ENCODE results near the gene MESP2. TPM values are rescaled to one million over a fixed set of nuclear protein-coding genes. Genes with fewer than 3 reads are reported as not detected.

The MESP2 gene
- total and polyA plus RNA-seq, 9 donors, result 0.11 to 0.89 (median 0.40) TPM

GRCh38 chr15:89799011-89799911 lies 23.1 kb downstream of the MESP2 start:
- WGBS (ENCODE audit: insufficient coverage), result 72% methylated on average over 17 of the region's 20 CpGs
- Histone ChIP-seq H3K36me3 (ENCODE audit: control insufficient read depth, insufficient read depth, low read length) (no peaks in the 10 kb centered on the region), H3K27ac (ENCODE audit: low read length) (no peak overlapping the region), H3K4me3 (ENCODE audit: low read length) (no peak overlapping the region), H3K9me3 (replicated peaks; ENCODE audit: control insufficient read depth, low read depth, low read length) (no peaks in the 10 kb centered on the region), H3K4me1 (ENCODE audit: control insufficient read depth, insufficient read depth, low read length) (peaks cover 4% of the 10 kb centered on the region), H3K27me3 (ENCODE audit: control insufficient read depth, insufficient read depth, low read length) (peaks cover 5% of the 10 kb centered on the region)
- DNase-seq, result no peak

- Histone ChIP-seq H3K4me1 (ENCODE audit: control insufficient read depth, insufficient read depth, low read length) (peaks cover 4% of the 10 kb centered on the region), H3K27me3 (ENCODE audit: control insufficient read depth, insufficient read depth, low read length) (peaks cover 5% of the 10 kb centered on the region), H3K9me3 (replicated peaks; ENCODE audit: control insufficient read depth, low read depth, low read length) (no peaks in the 10 kb centered on the region), H3K4me3 (ENCODE audit: low read length) (no peak overlapping the region), H3K36me3 (ENCODE audit: control insufficient read depth, insufficient read depth, low read length) (no peaks in the 10 kb centered on the region), H3K27ac (ENCODE audit: low read length) (no peak overlapping the region)
- 77% methylated on average over 1 of the region's 2 CpGs for WGBS (ENCODE audit: insufficient coverage)
- DNase-seq, result no peak
These were observed 23.9 kb downstream of the MESP2 start for GRCh38 chr15:89799918-89800498.

- no peaks in the 10 kb centered on the region for H3K36me3 ChIP-seq (ENCODE audit: control insufficient read depth, insufficient read depth, low read length)
- H3K9me3 ChIP-seq (replicated peaks; ENCODE audit: control insufficient read depth, low read depth, low read length), result no peaks in the 10 kb centered on the region
- H3K27ac ChIP-seq (ENCODE audit: low read length), result no peak overlapping the region
- H3K4me1 ChIP-seq (ENCODE audit: control insufficient read depth, insufficient read depth, low read length), result peaks cover 4% of the 10 kb centered on the region
- 79% methylated on average over 18 of the region's 21 CpGs for WGBS (ENCODE audit: insufficient coverage)
- peaks cover 5% of the 10 kb centered on the region for H3K27me3 ChIP-seq (ENCODE audit: control insufficient read depth, insufficient read depth, low read length)
- no peak for DNase-seq
- H3K4me3 ChIP-seq (ENCODE audit: low read length), result no peak overlapping the region
These were observed 25.5 kb downstream of the MESP2 start for GRCh38 chr15:89801471-89802195.

GRCh38 chr15:89802231-89802928 lies 26.2 kb downstream of the MESP2 start:
- H3K27me3 ChIP-seq (ENCODE audit: control insufficient read depth, insufficient read depth, low read length), result peaks cover 5% of the 10 kb centered on the region
- no peak overlapping the region for H3K4me3 ChIP-seq (ENCODE audit: low read length)
- no peak overlapping the region for H3K27ac ChIP-seq (ENCODE audit: low read length)
- no peaks in the 10 kb centered on the region for H3K9me3 ChIP-seq (replicated peaks; ENCODE audit: control insufficient read depth, low read depth, low read length)
- no peaks in the 10 kb centered on the region for H3K36me3 ChIP-seq (ENCODE audit: control insufficient read depth, insufficient read depth, low read length)
- DNase-seq, result no peak
- 49% methylated on average over 13 of the region's 16 CpGs for WGBS (ENCODE audit: insufficient coverage)
- peaks cover 4% of the 10 kb centered on the region for H3K4me1 ChIP-seq (ENCODE audit: control insufficient read depth, insufficient read depth, low read length)

GRCh38 chr15:89802986-89803824 lies 27.1 kb downstream of the MESP2 start:
- H3K4me1 ChIP-seq (ENCODE audit: control insufficient read depth, insufficient read depth, low read length), result peaks cover 4% of the 10 kb centered on the region
- H3K4me3 ChIP-seq (ENCODE audit: low read length), result no peak overlapping the region
- H3K36me3 ChIP-seq (ENCODE audit: control insufficient read depth, insufficient read depth, low read length), result no peaks in the 10 kb centered on the region
- H3K27ac ChIP-seq (ENCODE audit: low read length), result no peak overlapping the region
- no peaks in the 10 kb centered on the region for H3K9me3 ChIP-seq (replicated peaks; ENCODE audit: control insufficient read depth, low read depth, low read length)
- DNase-seq, result no peak
- H3K27me3 ChIP-seq (ENCODE audit: control insufficient read depth, insufficient read depth, low read length), result peaks cover 5% of the 10 kb centered on the region
- WGBS (ENCODE audit: insufficient coverage), result 93% methylated on average over 14 of the region's 24 CpGs

GRCh38 chr15:89803941-89804800 lies 28.0 kb downstream of the MESP2 start:
- Histone ChIP-seq H3K27me3 (ENCODE audit: control insufficient read depth, insufficient read depth, low read length) (peaks cover 2% of the 10 kb centered on the region), H3K4me1 (ENCODE audit: control insufficient read depth, insufficient read depth, low read length) (peaks cover 8% of the 10 kb centered on the region), H3K4me3 (ENCODE audit: low read length) (no peak overlapping the region), H3K9me3 (replicated peaks; ENCODE audit: control insufficient read depth, low read depth, low read length) (no peaks in the 10 kb centered on the region), H3K36me3 (ENCODE audit: control insufficient read depth, insufficient read depth, low read length) (no peaks in the 10 kb centered on the region), H3K27ac (ENCODE audit: low read length) (no peak overlapping the region)
- 96% methylated on average over 20 of the region's 29 CpGs for WGBS (ENCODE audit: insufficient coverage)
- DNase-seq, result no peak

GRCh38 chr15:89805241-89806209 lies 29.4 kb downstream of the MESP2 start:
- WGBS (ENCODE audit: insufficient coverage), result 85% methylated on average over 25 of the region's 29 CpGs
- no peak overlapping the region for H3K27ac ChIP-seq (ENCODE audit: low read length)
- no peaks in the 10 kb centered on the region for H3K9me3 ChIP-seq (replicated peaks; ENCODE audit: control insufficient read depth, low read depth, low read length)
- H3K36me3 ChIP-seq (ENCODE audit: control insufficient read depth, insufficient read depth, low read length), result no peaks in the 10 kb centered on the region
- no peaks in the 10 kb centered on the region for H3K27me3 ChIP-seq (ENCODE audit: control insufficient read depth, insufficient read depth, low read length)
- peaks cover 9% of the 10 kb centered on the region for H3K4me1 ChIP-seq (ENCODE audit: control insufficient read depth, insufficient read depth, low read length)
- no peak for DNase-seq
- no peak overlapping the region for H3K4me3 ChIP-seq (ENCODE audit: low read length)

GRCh38 chr15:89806210-89806558 lies 30.1 kb downstream of the MESP2 start:
- no peaks in the 10 kb centered on the region for H3K27me3 ChIP-seq (ENCODE audit: control insufficient read depth, insufficient read depth, low read length)
- H3K4me3 ChIP-seq (ENCODE audit: low read length), result no peak overlapping the region
- H3K9me3 ChIP-seq (replicated peaks; ENCODE audit: control insufficient read depth, low read depth, low read length), result no peaks in the 10 kb centered on the region
- peaks cover 9% of the 10 kb centered on the region for H3K4me1 ChIP-seq (ENCODE audit: control insufficient read depth, insufficient read depth, low read length)
- no peak overlapping the region for H3K27ac ChIP-seq (ENCODE audit: low read length)
- no peak for DNase-seq
- WGBS (ENCODE audit: insufficient coverage), result 59% methylated on average over 18 of the region's 21 CpGs
- H3K36me3 ChIP-seq (ENCODE audit: control insufficient read depth, insufficient read depth, low read length), result no peaks in the 10 kb centered on the region

All from muscle of leg (tissue), 11 donors.